ENCODE results near the gene AGPAT3.
"Not testable (repeated sequence)": the region's sequence is repeated elsewhere in the genome, so short reads cannot be mapped to it uniquely, and the experiment has no call there.

AGPAT3 gene, protein sequence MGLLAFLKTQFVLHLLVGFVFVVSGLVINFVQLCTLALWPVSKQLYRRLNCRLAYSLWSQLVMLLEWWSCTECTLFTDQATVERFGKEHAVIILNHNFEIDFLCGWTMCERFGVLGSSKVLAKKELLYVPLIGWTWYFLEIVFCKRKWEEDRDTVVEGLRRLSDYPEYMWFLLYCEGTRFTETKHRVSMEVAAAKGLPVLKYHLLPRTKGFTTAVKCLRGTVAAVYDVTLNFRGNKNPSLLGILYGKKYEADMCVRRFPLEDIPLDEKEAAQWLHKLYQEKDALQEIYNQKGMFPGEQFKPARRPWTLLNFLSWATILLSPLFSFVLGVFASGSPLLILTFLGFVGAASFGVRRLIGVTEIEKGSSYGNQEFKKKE

GRCh38 chr21:43864962-43865539, at the start of gene AGPAT3:
Gene AGPAT3 (plus strand): TSS chr21:43865223. CDS start chr21:43959682, 94,459 bp downstream.
- DNase-seq, result no peak

- DNase-seq, result no peak
These were observed 49.0 kb upstream of the AGPAT3 start for GRCh38 chr21:43815991-43816390.

- DNase-seq, result no peak
These were observed 48.4 kb upstream of the AGPAT3 start for GRCh38 chr21:43816611-43817071.

DNA sequence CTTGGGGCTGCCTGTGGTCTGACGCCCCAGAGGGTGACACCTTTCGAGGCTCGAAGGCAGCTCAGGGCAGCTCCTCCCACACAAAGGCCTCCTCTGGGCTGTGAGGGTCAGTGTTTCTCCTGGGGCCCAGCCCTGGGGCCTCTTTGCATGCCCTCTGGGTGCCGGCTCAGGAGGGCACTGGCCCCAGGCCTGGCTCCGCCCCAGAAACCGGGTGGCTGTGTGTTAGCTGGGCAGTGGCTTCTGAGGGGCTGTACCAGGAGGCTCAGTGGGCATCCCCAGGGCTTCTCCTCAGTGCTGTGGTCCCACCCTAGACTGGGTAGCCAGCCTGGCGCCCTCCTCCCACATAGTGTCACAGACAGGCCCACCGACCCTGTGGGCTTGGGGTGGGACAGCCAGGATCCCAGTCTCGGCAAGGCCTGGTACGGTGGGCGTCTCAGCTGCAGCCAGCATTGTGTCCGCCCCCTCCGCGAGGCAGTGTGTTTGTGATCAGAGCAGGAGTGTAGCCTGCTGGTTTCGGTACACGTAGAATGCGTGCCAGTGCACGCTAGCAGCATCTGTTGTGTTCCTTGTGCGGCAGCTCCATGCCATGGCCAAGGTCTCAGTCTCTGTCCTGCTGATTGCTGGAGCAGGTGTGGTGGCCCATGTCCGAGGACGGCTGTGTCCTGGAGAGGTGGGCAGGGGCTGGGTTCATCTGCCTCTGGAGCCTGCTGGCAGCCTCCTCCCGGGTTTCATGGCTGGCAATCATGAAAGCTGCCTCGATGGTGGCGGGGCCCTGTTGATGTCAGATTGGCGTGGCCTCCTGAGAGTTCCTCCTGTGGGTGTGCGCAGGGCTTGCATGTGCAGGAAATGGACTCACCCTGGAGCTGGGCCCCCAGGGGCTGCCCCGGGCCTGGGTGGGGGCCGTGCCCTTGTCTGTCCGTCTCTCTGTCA, 47.6 kb upstream of the AGPAT3 start:
- no peak for DNase-seq

DNA sequence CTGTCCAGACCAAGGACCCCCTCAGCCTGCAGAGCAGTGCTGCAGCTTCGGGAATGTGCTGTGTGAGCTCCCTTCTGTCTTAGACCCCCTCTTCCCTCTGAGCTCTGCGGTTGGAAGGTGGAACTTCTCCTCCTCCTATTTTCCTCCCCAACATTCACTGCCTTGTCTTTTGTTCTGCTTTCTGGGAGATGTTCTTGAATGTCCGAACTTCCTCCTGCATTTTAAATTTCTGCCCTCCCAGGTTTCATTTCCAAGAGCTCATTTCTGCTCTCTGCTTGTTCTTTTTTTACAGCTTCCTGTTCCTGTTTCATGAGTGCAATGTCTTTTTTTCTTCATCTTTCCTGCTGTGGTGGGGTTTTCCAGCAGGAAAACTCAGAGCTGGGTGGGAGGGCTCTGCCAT, 46.3 kb upstream of the AGPAT3 start:
- no peak for DNase-seq

DNA sequence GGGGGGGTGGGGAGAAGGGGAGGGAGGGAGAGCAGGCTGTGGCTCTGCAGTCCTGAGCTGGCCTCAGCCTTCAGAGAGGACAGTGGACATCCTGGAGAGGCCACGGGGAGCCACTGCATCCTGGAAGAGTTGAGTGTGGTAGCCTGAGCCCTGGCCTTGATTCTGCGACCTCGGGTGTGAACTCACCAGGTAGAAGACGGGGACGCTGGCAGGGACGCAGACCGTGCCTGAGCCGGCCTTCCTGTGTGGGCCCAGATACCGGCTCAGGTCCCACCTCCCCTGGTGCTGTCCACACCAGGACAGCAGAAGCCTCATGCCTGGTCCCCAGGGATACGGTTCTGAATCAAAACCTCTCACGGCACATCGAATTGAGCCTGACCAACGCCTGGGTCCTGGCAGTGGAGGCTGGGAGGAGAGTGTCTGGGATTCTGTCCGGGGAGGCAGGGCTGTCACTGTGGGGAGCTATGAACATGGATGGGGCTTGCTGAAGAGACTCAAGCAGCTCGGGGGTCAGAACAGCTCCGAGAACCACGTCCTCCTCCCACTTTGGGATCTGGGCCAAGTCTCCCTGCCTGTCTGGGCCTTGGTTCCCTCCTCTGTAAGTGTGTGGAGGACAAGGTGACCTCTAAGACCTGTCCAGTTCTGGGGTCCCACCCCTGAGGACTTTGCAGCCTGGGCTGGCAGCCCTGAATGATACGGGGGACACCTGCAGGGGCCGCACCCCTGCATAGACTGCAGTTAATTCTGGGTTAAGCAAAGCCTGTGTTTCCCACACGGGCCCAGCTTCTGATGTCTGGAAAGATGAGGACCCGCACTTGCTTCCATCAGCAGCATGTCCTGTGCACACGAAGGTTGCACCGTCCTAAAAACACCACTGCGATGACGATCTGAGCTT, 45.3 kb upstream of the AGPAT3 start:
- DNase-seq, result no peak

- no peak for DNase-seq
These were observed 44.6 kb upstream of the AGPAT3 start for GRCh38 chr21:43820466-43820865.

GRCh38 chr21:43822166-43822565, 42.9 kb upstream of the AGPAT3 start:
- not testable (repeated sequence) for DNase-seq

- not testable (repeated sequence) for DNase-seq
These were observed 42.3 kb upstream of the AGPAT3 start for GRCh38 chr21:43822741-43823140.

GRCh38 chr21:43824333-43825241, 40.4 kb upstream of the AGPAT3 start:
- peak; percentile 6 for DNase-seq

DNA sequence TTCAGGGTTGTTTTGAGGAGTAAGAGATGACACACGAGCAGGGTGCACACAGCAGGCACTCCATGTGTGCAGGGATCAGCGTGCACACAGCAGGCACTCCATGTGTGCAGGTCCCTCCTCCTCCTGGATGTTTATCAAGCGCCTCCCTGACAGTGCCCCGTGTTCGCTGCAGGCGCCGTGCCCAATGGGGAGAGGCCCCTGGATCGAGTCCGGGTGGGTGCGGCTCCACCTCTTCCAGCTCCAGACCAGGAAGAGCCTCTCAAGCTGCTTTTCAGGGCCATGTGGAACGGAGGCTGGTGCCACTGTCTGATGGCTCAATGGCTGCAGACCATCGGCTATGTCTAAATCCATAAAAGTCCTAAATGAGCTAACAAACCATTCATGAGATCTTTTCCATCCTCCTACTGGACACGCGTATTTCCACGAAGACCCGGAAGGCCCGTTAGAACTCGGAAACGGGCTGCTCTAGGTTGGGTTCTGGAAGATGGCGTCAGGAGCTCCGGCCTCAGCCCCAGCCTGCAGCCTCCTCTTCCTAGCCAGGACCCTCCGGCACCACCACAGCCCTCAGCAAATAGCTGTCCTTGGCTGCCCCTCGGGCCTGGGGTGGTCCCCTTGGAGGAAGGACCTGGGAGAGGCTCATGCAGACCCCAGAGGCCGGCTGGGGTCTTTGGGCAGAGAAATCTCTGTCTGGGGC, 39.6 kb upstream of the AGPAT3 start:
- DNase-seq, result no peak

GRCh38 chr21:43825936-43826622, 38.9 kb upstream of the AGPAT3 start:
- no peak for DNase-seq

- DNase-seq, result no peak
These were observed 38.4 kb upstream of the AGPAT3 start for GRCh38 chr21:43826623-43826974.

DNA sequence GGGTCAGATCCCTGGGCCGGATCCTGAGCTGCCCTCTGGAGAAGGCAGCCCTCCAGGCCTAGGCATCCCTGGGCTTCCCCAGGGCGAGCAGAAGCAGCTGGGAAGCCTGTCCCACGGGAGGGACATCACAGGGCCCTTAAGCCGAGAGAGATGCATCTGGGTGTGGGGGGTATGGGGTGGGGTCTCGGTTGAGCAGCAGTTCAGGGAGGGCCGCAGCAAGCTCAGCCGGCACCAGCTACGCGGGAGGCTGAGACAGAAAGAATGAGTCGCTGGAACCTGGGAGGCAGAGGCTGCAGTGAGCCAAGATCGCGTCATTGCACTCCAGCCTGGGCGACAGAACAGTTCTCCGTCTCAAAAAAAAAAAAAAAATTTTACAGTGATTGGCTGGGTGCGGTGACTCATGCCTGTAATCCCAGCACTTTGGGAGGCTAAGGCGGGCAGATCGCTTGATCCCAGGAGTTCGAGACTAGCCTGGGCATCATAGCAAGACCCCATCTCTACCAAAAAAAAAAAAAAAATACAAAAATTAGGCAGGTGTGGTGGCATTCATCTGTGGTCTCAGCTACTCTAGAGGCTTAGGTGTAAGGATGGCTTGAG, 37.9 kb upstream of the AGPAT3 start:
- DNase-seq, result peak; percentile 26

- no peak for DNase-seq
These were observed 35.9 kb upstream of the AGPAT3 start for GRCh38 chr21:43829161-43829560.

- DNase-seq, result no peak
These were observed 35.4 kb upstream of the AGPAT3 start for GRCh38 chr21:43829575-43830119.

DNA sequence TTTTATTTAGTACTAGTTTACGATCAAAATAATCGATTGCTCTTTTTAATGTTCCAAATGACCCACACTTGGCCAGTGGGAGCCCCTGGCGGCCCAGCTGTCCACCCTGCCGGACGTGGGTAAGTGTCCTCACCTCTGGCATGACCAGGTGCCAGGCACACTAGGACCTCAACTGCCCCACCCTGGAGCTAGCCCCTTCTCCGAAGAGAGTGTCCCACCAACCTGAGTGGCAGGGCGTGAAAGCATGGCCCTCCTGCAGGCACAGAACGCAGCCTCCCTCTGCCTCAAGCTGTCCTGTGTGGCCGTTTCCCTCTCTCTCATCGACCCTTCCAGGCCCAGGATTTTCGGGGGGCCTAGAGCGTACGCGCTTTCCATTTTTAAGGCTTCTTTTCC, 32.9 kb upstream of the AGPAT3 start:
- DNase-seq, result no peak

DNA sequence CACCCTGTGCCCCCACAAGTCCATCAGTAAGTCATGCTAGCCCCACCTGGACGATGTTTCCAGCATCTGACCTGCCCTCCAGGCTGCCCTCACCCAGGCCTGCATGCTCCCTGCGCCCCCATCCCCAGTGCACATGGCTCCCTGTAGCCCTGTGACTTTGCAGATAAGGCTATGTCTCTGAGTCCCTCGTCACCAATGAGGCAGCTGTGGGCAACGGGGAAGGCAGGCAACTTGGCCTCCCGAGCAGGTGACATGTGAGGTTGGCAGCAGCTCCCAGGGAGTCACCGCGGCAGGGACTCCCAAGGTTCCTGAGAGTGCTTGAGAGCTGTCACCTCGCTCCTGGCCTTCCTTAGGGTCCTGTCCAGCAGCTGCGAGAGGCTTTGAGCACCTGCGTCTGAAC, 32.4 kb upstream of the AGPAT3 start:
- no peak for DNase-seq

- DNase-seq, result no peak
These were observed 30.7 kb upstream of the AGPAT3 start for GRCh38 chr21:43834146-43834905.
